Measurements from ENCODE around the gene NHLRC1.

GRCh38 chr6:18141805-18142590, 19.5 kb upstream of the NHLRC1 start:
- TF ChIP-seq CTCF (IDR thresholded peaks at IDR 0.05): no peak
- TF ChIP-seq POLR2AphosphoS5 (IDR thresholded peaks at IDR 0.05): no peak

All from suprapubic skin (tissue), 3 donors.